Panc1 (cell line): ENCODE data around the gene PRUNE1. TPM values are rescaled to one million over a fixed set of nuclear protein-coding genes. Genes with fewer than 3 reads are reported as not detected.
A peak's percentile ranks its signal among the peaks of the same experiment; 100 is the strongest.

ENCODE experiments used
- ATAC-seq: fragments of 200-7000 bp; cut with Tn5 transposase; 2 replicates; pipeline ENCODE4 v1.9.1; 2020; ENCODE audit warnings: mild to moderate bottlenecking, moderate library complexity
- BruUV-seq: library from RNA; stranded (reverse); fragments of 400-500 nt; replicated peaks from 2 replicates; lab custom pipeline; 2021; lab: Mats Ljungman, UMichigan
- CTCF ChIA-PET: fragments of 300-600 bp; sonication (Branson Sonifier 250); formaldehyde crosslinking; loops from one replicate; lab custom pipeline; 2022; ENCODE audit warnings: antibody characterized with exemption; lab: Charles Lee
- POLR2A ChIA-PET: fragments of 300-600 bp; sonication (Branson Sonifier 250); formaldehyde crosslinking; loops from one replicate; lab custom pipeline; 2022; ENCODE audit warnings: antibody characterized with exemption; lab: Charles Lee
- DNase-seq: peaks from one replicate; pipeline ENCODE4 v3.0.0-alpha.2; 2010; ENCODE audit warnings: low read depth, low spot score
- H3K27ac ChIP-seq: 2 replicates; pipeline ENCODE4 v1.5.1; 2011; ENCODE audit warnings: mild to moderate bottlenecking, low read length, inconsistent platforms
- H3K27me3 ChIP-seq: fragments of 200-500 bp; sonication (Bioruptor generic); 2 replicates; pipeline ENCODE4 v1.6.0; 2014; ENCODE audit warnings: low read length, inconsistent platforms; ENCODE audit not compliant: control insufficient read depth, insufficient read depth
- H3K36me3 ChIP-seq: fragments of 200-500 bp; sonication (Bioruptor generic); 2 replicates; pipeline ENCODE4 v1.5.1; 2014; ENCODE audit warnings: inconsistent platforms, mild to moderate bottlenecking, low read length, moderate library complexity; ENCODE audit not compliant: control insufficient read depth, insufficient read depth
- H3K4me1 ChIP-seq: 2 replicates; pipeline ENCODE4 v1.5.1; 2011; ENCODE audit warnings: inconsistent platforms, mild to moderate bottlenecking, low read length, moderate library complexity; ENCODE audit not compliant: control insufficient read depth, insufficient read depth
- H3K4me3 ChIP-seq, 2 experiments: 2 replicates each; pipeline ENCODE4 v1.5.1; 2011 to 2012; ENCODE audit warnings: low read depth in 2 of 2, low read length in 2 of 2, mild to moderate bottlenecking in 2 of 2, inconsistent platforms in 1 of 2, moderate library complexity in 1 of 2
- H3K9me3 ChIP-seq: fragments of 200-500 bp; sonication (Bioruptor generic); 2 replicates; pipeline ENCODE4 v1.5.1; 2014; ENCODE audit warnings: low read depth, mild to moderate bottlenecking, inconsistent platforms, low read length, moderate library complexity; ENCODE audit not compliant: control insufficient read depth, insufficient read depth
- CTCF ChIP-seq: fragments of 450-650 bp; IDR thresholded peaks from 2 replicates; pipeline ENCODE4 v1.5.1; 2017; ENCODE audit warnings: mild to moderate bottlenecking
- POLR2AphosphoS5 ChIP-seq: IDR thresholded peaks from 2 replicates; pipeline ENCODE4 v1.6.1; 2012; ENCODE audit warnings: mild to moderate bottlenecking, low read depth, low read length, moderate library complexity
- REST ChIP-seq, 2 experiments: IDR thresholded peaks; 2 replicates each; pipeline ENCODE4 v1.6.1; 2011 to 2012; ENCODE audit warnings: low read depth in 2 of 2, control low read depth in 1 of 2, low read length in 1 of 2, mild to moderate bottlenecking in 1 of 2, moderate library complexity in 1 of 2; ENCODE audit not compliant: insufficient read depth in 1 of 2
- SIN3A ChIP-seq: IDR thresholded peaks from 2 replicates; pipeline ENCODE4 v1.6.1; 2012; ENCODE audit warnings: low read depth, mild to moderate bottlenecking, low read length, moderate library complexity, borderline replicate concordance; ENCODE audit not compliant: insufficient read depth
- TCF7L2 ChIP-seq: IDR thresholded peaks from 2 replicates; pipeline ENCODE4 v1.6.1; 2011; ENCODE audit warnings: mild to moderate bottlenecking, low read depth, low read length, inconsistent platforms
- in situ Hi-C: cut with HindIII; loops from 2 replicates; pipeline ENCODE4 v1.10.0; 2016; ENCODE audit warnings: low sequenced_read_pairs, low pct_unique_long_range_greater_than_20kb
- intact Hi-C: fragments of 100-400 bp; cut with micrococcal nuclease; formaldehyde crosslinking; loops from one replicate; pipeline ENCODE4 v1.10.0; 2022; ENCODE audit not compliant: unreplicated experiment
- total RNA-seq: library from RNA; stranded (reverse); gene quantifications from one replicate; pipeline ENCODE4 v1.2.1, GENCODE V29; 2021; ENCODE audit not compliant: unreplicated experiment

PRUNE1 gene
- total RNA-seq, 1 experiment from 2014 or later = 16.2 TPM

GRCh38 chr1:151007853-151008243 is 401 bp upstream of the PRUNE1 start:
- ChIA-PET POLR2A (no interaction called here), CTCF (no interaction called here)
- TF ChIP-seq REST (IDR thresholded peaks at IDR 0.05; ENCODE audit: insufficient read depth in 1 of 2, low read depth in 2 of 2, low read length in 1 of 2) (no peak), TCF7L2 (no peak), SIN3A (no peak)
- H3K27ac ChIP-seq = peak overlapping the region; percentile 90
- H3K27me3 ChIP-seq = no peaks in the 10 kb centered on the region
- H3K4me1 ChIP-seq = peaks cover 7% of the 10 kb centered on the region
- no peaks in the 10 kb centered on the region for H3K36me3 ChIP-seq
- in situ Hi-C loops (no loop called here), intact Hi-C loops (no loop called here)
- BruUV-seq = no TSS peak
- H3K9me3 ChIP-seq = no peaks in the 10 kb centered on the region
- H3K4me3 ChIP-seq = peak overlapping the region; percentile 91 to 95
- ATAC-seq = no peak
- no peak for DNase-seq

DNA sequence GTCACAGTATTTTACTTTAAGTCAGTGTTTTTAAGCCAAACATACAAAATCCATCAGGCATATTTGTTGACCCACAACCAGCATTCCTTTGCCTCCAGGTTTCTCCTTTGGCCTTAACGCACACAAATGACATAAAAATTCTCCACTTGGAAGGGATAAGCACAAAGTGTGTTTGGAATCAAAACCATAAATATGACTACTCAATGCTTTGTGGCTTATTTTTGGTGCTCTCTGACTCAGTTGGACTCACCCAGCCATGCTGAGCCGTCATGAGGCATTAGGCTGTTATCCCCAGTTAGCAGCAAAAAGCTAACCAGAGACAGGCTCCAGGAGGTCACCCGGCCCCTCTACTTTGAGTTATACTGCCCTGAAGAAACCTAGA is 948 bp downstream of the PRUNE1 start:
- no peak for TF ChIP-seq REST (IDR thresholded peaks at IDR 0.05; ENCODE audit: insufficient read depth in 1 of 2, low read depth in 2 of 2, low read length in 1 of 2)
- TF ChIP-seq POLR2AphosphoS5 = no peak
- no peak for TF ChIP-seq CTCF
- no peak for TF ChIP-seq SIN3A
- TF ChIP-seq TCF7L2 = no peak
- BruUV-seq = no TSS peak
- Histone ChIP-seq H3K4me3 (peak overlapping the region; percentile 91 to 95), H3K27me3 (no peaks in the 10 kb centered on the region), H3K27ac (peak overlapping the region; percentile 94), H3K36me3 (no peaks in the 10 kb centered on the region), H3K9me3 (no peaks in the 10 kb centered on the region), H3K4me1 (peaks cover 7% of the 10 kb centered on the region)
- DNase-seq (no peak), ATAC-seq (no peak)
- in situ Hi-C loops (no loop called here), intact Hi-C loops (no loop called here)
- ChIA-PET POLR2A (no interaction called here), CTCF (no interaction called here)
